HepG2 (cell line): Measurements from ENCODE around the gene EMC9. TPM values are rescaled to one million over a fixed set of nuclear protein-coding genes. Genes with fewer than 3 reads are reported as not detected.

ENCODE experiments used
- CENPT ChIP-seq: sonication (generic); formaldehyde crosslinking; IDR thresholded peaks from 2 replicates; pipeline ENCODE4 v1.8.0; 2022; ENCODE audit warnings: low read depth, mild to moderate bottlenecking, moderate library complexity, missing genetic modification reagents
- CTCF ChIP-seq: sonication (generic); formaldehyde crosslinking; IDR thresholded peaks from 2 replicates; pipeline ENCODE4 v1.5.0; 2020; ENCODE audit warnings: mild to moderate bottlenecking, missing genetic modification reagents, moderate library complexity
- DPF2 ChIP-seq: sonication (generic); formaldehyde crosslinking; IDR thresholded peaks from 2 replicates; pipeline ENCODE4 v1.4.0; 2020; ENCODE audit warnings: mild to moderate bottlenecking, low read depth, missing genetic modification reagents, borderline replicate concordance
- EEA1 ChIP-seq: sonication (generic); formaldehyde crosslinking; IDR thresholded peaks from 2 replicates; pipeline ENCODE4 v1.5.1; 2020; ENCODE audit warnings: mild to moderate bottlenecking, missing genetic modification reagents, borderline replicate concordance
- ELF4 ChIP-seq: sonication (generic); formaldehyde crosslinking; IDR thresholded peaks from 2 replicates; pipeline ENCODE4 v1.5.0; 2020; ENCODE audit warnings: missing genetic modification reagents, mild to moderate bottlenecking, moderate library complexity, borderline replicate concordance
- ERF ChIP-seq: IDR thresholded peaks from 2 replicates; pipeline ENCODE4 v1.6.1; 2018; ENCODE audit warnings: missing biosample characterization, missing genetic modification reagents
- ETV6 ChIP-seq: sonication (generic); formaldehyde crosslinking; conservative IDR thresholded peaks from 2 replicates; pipeline ENCODE4 v1.4.0; 2020; ENCODE audit warnings: missing genetic modification reagents
- HDAC2 ChIP-seq: sonication (generic); formaldehyde crosslinking; IDR thresholded peaks from 2 replicates; pipeline ENCODE4 v1.4.0; 2020; ENCODE audit warnings: missing genetic modification reagents
- HNF4G ChIP-seq, 2 experiments: sonication (generic) in 1 of 2; formaldehyde crosslinking in 1 of 2; IDR thresholded peaks; 2 replicates each; pipeline versions ENCODE4 v1.4.0 to v1.6.1; 2011 to 2020; ENCODE audit warnings: borderline replicate concordance in 2 of 2, low read depth in 2 of 2, mild to moderate bottlenecking in 2 of 2, low read length in 1 of 2, missing genetic modification reagents in 1 of 2, moderate library complexity in 1 of 2
- MIXL1 ChIP-seq: IDR thresholded peaks from 2 replicates; pipeline ENCODE4 v1.6.1; 2016
- SOX5 ChIP-seq: IDR thresholded peaks from 2 replicates; pipeline ENCODE4 v1.6.1; 2016; ENCODE audit warnings: borderline replicate concordance
- TOPORS ChIP-seq: sonication (generic); formaldehyde crosslinking; IDR thresholded peaks from 2 replicates; pipeline ENCODE4 v1.8.0; 2023; ENCODE audit warnings: mild to moderate bottlenecking, missing genetic modification reagents
- YEATS4 ChIP-seq: sonication (generic); formaldehyde crosslinking; IDR thresholded peaks from 2 replicates; pipeline ENCODE4 v1.4.0; 2020; ENCODE audit warnings: missing genetic modification reagents, borderline replicate concordance
- ZFP36L1 ChIP-seq: sonication (generic); formaldehyde crosslinking; IDR thresholded peaks from 2 replicates; pipeline ENCODE4 v1.8.0; 2022; ENCODE audit warnings: mild to moderate bottlenecking, missing genetic modification reagents, moderate library complexity
- ZGPAT ChIP-seq: IDR thresholded peaks from 2 replicates; pipeline ENCODE4 v1.6.1; 2016; ENCODE audit warnings: mild to moderate bottlenecking
- ZNF280B ChIP-seq: sonication (generic); formaldehyde crosslinking; IDR thresholded peaks from 2 replicates; pipeline ENCODE4 v1.5.0; 2020; ENCODE audit warnings: missing genetic modification reagents, mild to moderate bottlenecking, borderline replicate concordance
- ZNF280D ChIP-seq: sonication (generic); formaldehyde crosslinking; IDR thresholded peaks from 2 replicates; pipeline ENCODE4 v1.5.1; 2020; ENCODE audit warnings: mild to moderate bottlenecking, missing genetic modification reagents
- ZNF282 ChIP-seq: fragments of 450-650 bp; IDR thresholded peaks from 2 replicates; pipeline ENCODE4 v1.6.1; 2018; ENCODE audit not compliant: partially characterized antibody
- ZNF30 ChIP-seq: sonication (generic); formaldehyde crosslinking; IDR thresholded peaks from 2 replicates; pipeline ENCODE4 v1.5.0; 2020; ENCODE audit warnings: mild to moderate bottlenecking, missing genetic modification reagents
- ZNF619 ChIP-seq: sonication (generic); formaldehyde crosslinking; IDR thresholded peaks from 2 replicates; pipeline ENCODE4 v1.4.0; 2020; ENCODE audit warnings: mild to moderate bottlenecking, missing genetic modification reagents
- polyA plus RNA-seq, 8 experiments: library from polyadenylated mRNA; depleted of rRNA in 3 of 8; stranded (reverse) in 7 of 8; unstranded in 1 of 8; fragments of >200 nt; fragmentation: Illumina TruSeq in 4 of 8; extraction: Trizol in 4 of 8; gene quantifications; 2 replicates each; pipeline versions ENCODE4 v1.2.1 to v1.2.3, GENCODE V29; 2011 to 2016; ENCODE audit warnings: low read depth in 4 of 8, missing spikeins in 1 of 8, mixed read lengths in 1 of 8; ENCODE audit not compliant: insufficient read depth in 1 of 8
- total RNA-seq, 5 experiments: library from RNA; depleted of rRNA; stranded (reverse); fragments of >200 nt; fragmentation: Illumina TruSeq; extraction: Trizol; gene quantifications; 2 replicates each; pipeline ENCODE4 v1.2.3, GENCODE V29; 2016; ENCODE audit warnings: low read depth in 1 of 5

The EMC9 gene
- total and polyA plus RNA-seq, 2 of the 13 experiments (the other 11 are each of a cell fraction or from before 2014, with no cell fraction given): 60.5 to 78.7 TPM

GRCh38 chr14:24130717-24131548 lies 10.5 kb downstream of the EMC9 start (continued):
- TF ChIP-seq ZNF619 (CRISPR knock-in tag): peak; percentile 91; the same call in 1 of the 2 replicates
- peak; percentile 50; the same call in 1 of the 2 replicates for TF ChIP-seq MIXL1 (CRISPR knock-in tag)
- TF ChIP-seq CENPT: peak; percentile 52; the same call in 1 of the 2 replicates
- TF ChIP-seq ZNF282: no peak
- TF ChIP-seq SOX5 (CRISPR knock-in tag): peak; percentile 49; the same call in 1 of the 2 replicates
- TF ChIP-seq ZNF280D: peak; percentile 34; the same call in 1 of the 2 replicates
- TF ChIP-seq ERF (CRISPR knock-in tag): peak; percentile 50
- TF ChIP-seq CTCF (CRISPR knock-in tag): no peak
- 0 out of 2 replicates have a peak, but pooled peaks have one; percentile 24 for TF ChIP-seq HDAC2 (CRISPR knock-in tag)
- TF ChIP-seq ELF4 (CRISPR knock-in tag): no peak
- TF ChIP-seq ZNF30 (CRISPR knock-in tag): no peak
- peak; percentile 44; the same call in 1 of the 2 replicates for TF ChIP-seq TOPORS
- TF ChIP-seq HNF4G (IDR thresholded peaks at IDR 0.05; ENCODE audit: borderline replicate concordance, low read depth, low read length): 0 out of 2 replicates have a peak, but pooled peaks have one; percentile 29
- TF ChIP-seq HNF4G (CRISPR knock-in tag; IDR thresholded peaks at IDR 0.05; ENCODE audit: borderline replicate concordance, low read depth): no peak
- TF ChIP-seq DPF2 (CRISPR knock-in tag): peak; percentile 50; the same call in 1 of the 2 replicates
- TF ChIP-seq YEATS4 (CRISPR knock-in tag): peak; percentile 56; the same call in 1 of the 2 replicates
- peak; percentile 77; the same call in 1 of the 2 replicates for TF ChIP-seq ZGPAT (CRISPR knock-in tag)
- peak; percentile 87; the same call in 1 of the 2 replicates for TF ChIP-seq EEA1 (CRISPR knock-in tag)
- no peak; the same call in 1 of the 2 replicates for TF ChIP-seq ETV6 (CRISPR knock-in tag)
- TF ChIP-seq ZNF280B (CRISPR knock-in tag): peak; percentile 69; the same call in 1 of the 2 replicates
- peak; percentile 65; the same call in 1 of the 2 replicates for TF ChIP-seq ZFP36L1 (CRISPR knock-in tag)
